SK-N-SH (cell line): Measurements from ENCODE around the gene LIPJ.

Experiments used
- EZH2phosphoT487 ChIP-seq: fragments of 200-600 bp; sonication (generic); IDR thresholded peaks from 2 replicates; pipeline ENCODE4 v1.6.1; 2017; ENCODE audit warnings: low read depth, mixed run types, mild to moderate bottlenecking, antibody characterized with exemption, moderate library complexity, borderline replicate concordance
- FOXM1 ChIP-seq: IDR thresholded peaks from 2 replicates; pipeline ENCODE4 v1.4.0; 2012; ENCODE audit warnings: low read depth, mild to moderate bottlenecking
- JUND ChIP-seq: IDR thresholded peaks from 2 replicates; pipeline ENCODE4 v1.4.0; 2012
- NRF1 ChIP-seq: IDR thresholded peaks from 2 replicates; pipeline ENCODE4 v1.6.1; 2012; ENCODE audit warnings: low read depth, mild to moderate bottlenecking, low read length
- POLR2AphosphoS5 ChIP-seq: IDR thresholded peaks from 2 replicates; pipeline ENCODE4 v1.6.1; 2012; ENCODE audit warnings: low read depth, low read length
- RCOR1 ChIP-seq: fragments of 150-350 bp; IDR thresholded peaks from 2 replicates; pipeline ENCODE4 v1.6.1; 2017; ENCODE audit warnings: antibody characterized with exemption, low read length
- SMC3 ChIP-seq: IDR thresholded peaks from 2 replicates; pipeline ENCODE4 v1.6.1; 2012; ENCODE audit warnings: low read depth, low read length, improper control_type of control experiment
- TF ChIP-seq, protein P1 (sequence below): fragments of 200-600 bp; sonication (generic); IDR thresholded peaks from 2 replicates; pipeline ENCODE4 v1.6.1; 2017; ENCODE audit warnings: antibody characterized with exemption, mild to moderate bottlenecking, moderate library complexity

- no peak for TF ChIP-seq NRF1
- TF ChIP-seq, protein P1, sequence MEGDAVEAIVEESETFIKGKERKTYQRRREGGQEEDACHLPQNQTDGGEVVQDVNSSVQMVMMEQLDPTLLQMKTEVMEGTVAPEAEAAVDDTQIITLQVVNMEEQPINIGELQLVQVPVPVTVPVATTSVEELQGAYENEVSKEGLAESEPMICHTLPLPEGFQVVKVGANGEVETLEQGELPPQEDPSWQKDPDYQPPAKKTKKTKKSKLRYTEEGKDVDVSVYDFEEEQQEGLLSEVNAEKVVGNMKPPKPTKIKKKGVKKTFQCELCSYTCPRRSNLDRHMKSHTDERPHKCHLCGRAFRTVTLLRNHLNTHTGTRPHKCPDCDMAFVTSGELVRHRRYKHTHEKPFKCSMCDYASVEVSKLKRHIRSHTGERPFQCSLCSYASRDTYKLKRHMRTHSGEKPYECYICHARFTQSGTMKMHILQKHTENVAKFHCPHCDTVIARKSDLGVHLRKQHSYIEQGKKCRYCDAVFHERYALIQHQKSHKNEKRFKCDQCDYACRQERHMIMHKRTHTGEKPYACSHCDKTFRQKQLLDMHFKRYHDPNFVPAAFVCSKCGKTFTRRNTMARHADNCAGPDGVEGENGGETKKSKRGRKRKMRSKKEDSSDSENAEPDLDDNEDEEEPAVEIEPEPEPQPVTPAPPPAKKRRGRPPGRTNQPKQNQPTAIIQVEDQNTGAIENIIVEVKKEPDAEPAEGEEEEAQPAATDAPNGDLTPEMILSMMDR, result no peak
- no peak for TF ChIP-seq POLR2AphosphoS5
- TF ChIP-seq FOXM1, result no peak
- TF ChIP-seq RCOR1, result no peak
- no peak for TF ChIP-seq SMC3
- no peak for TF ChIP-seq JUND
- no peak for TF ChIP-seq EZH2phosphoT487
These were observed 3.0 kb upstream of the LIPJ start for GRCh38 chr10:88583584-88583957.
